ENCODE data around the gene SPOCK1.

Gene SPOCK1

DNA sequence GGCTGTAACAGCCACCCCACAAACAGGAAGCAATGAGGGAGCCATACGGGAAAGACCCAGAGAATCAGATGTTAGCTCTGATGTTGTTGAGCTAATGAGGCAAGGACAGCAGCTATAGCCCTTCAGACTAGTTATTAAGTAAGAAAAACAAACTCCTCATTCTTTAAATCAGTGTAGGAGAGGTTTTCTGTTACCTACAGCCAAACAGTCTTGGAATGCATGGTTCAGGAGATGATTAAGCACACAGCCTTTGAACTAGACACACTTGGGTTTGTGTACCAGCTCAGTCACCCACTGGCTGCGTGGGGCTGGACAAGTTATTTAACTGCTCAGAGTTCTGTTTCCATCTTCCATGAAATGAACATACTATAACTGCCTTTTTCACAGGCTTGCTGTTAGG is 68.1 kb downstream of the SPOCK1 start:
- in situ Hi-C loops (cut with HindIII; ENCODE audit: low pct_ligation_motif_present, low sequenced_read_pairs), result no loop called here
- H3K27ac ChIP-seq, result no peak overlapping the region
- no peaks in the 10 kb centered on the region for H3K27me3 ChIP-seq (replicated peaks)
- H3K36me3 ChIP-seq (replicated peaks), result no peaks in the 10 kb centered on the region
- TF ChIP-seq CTCF (IDR thresholded peaks at IDR 0.05; ENCODE audit: low read depth, low read length, missing control alignments), result no peak
- H3K4me3 ChIP-seq (ENCODE audit: low read depth, low read length), result no peak overlapping the region
- no peak for DNase-seq

DNA sequence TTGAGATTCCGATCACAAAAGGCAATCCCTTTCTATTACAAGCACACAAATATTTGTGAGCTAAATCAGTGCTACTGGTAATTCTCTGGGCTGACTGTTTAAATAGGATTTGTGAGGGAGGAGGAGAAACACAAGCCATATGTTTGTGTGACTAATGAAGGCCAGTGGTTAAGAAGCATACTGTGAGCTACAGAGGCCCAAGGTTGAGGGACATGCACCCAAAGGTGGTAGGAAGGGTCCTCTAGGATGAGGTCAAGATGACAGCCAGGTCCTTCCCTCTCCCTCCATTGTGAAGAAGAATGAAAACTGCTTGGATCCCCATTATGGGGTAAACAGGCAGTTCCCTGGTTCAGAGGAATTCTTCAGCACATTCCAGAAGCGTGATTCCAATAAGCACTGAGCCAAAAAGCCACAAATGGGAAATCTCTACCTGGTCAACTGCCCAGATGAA is 83.9 kb downstream of the SPOCK1 start:
- in situ Hi-C loops (cut with HindIII; ENCODE audit: low pct_ligation_motif_present, low sequenced_read_pairs), result no loop called here
- Histone ChIP-seq H3K36me3 (replicated peaks) (no peaks in the 10 kb centered on the region), H3K4me3 (ENCODE audit: low read depth, low read length) (no peak overlapping the region), H3K27ac (no peak overlapping the region), H3K27me3 (replicated peaks) (no peaks in the 10 kb centered on the region)
- no peak for DNase-seq
- TF ChIP-seq CTCF (IDR thresholded peaks at IDR 0.05; ENCODE audit: low read depth, low read length, missing control alignments), result no peak

DNA sequence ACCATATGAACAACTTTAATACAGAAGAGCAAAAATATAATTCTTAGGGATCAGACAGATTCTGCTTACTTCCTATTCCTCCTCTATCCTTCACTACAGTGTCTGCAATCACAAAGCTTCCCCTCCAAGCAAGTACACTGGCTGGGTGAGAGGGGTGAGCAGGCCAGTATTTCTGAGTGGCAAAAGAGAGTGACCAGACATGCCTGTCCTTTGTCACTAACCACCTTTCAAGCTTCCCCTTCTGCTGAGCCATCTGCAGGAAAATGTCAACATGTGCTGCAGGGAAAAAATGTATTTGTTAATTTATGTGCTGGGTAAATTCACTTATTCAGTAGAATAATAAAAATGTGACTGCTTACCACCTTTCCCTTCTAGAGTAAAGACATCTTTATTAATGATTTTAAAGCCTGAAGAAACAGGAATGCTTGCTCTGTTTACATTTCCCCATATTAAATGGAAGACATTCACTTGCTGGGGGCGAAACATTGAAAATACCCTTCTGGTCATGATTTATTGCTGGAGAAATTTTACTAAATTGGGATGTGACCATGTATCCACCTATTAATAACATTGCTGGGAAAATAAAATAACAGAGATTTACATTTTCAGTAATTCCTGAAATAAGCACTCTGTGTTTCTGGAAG is 84.9 kb downstream of the SPOCK1 start:
- no peak overlapping the region for H3K4me3 ChIP-seq (ENCODE audit: low read depth, low read length)
- in situ Hi-C loops (cut with HindIII; ENCODE audit: low pct_ligation_motif_present, low sequenced_read_pairs), result no loop called here
- no peaks in the 10 kb centered on the region for H3K36me3 ChIP-seq (replicated peaks)
- DNase-seq, result no peak
- no peaks in the 10 kb centered on the region for H3K27me3 ChIP-seq (replicated peaks)
- TF ChIP-seq CTCF (IDR thresholded peaks at IDR 0.05; ENCODE audit: low read depth, low read length, missing control alignments), result no peak
- no peak overlapping the region for H3K27ac ChIP-seq

DNA sequence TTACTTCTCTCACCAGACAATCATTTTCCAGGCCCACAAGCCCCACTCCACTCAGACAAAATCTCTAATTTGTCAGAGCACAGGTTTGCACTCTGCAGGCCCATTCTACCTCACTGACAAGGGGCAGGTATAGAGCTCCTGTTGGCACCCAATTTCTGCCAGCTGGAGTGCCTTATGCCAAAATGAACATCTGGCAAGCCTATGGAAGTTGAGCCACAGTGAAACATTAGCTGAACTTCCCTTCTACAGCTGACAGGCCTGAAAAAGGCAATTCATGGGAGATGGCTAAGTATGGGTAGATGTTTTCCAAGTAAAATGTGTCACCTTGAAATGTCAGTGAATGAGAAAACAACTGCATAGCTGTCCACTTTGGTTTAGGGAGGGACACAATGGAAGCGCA is 87.0 kb downstream of the SPOCK1 start:
- Histone ChIP-seq H3K4me3 (ENCODE audit: low read depth, low read length) (no peak overlapping the region), H3K27me3 (replicated peaks) (no peaks in the 10 kb centered on the region), H3K27ac (no peak overlapping the region), H3K36me3 (replicated peaks) (no peaks in the 10 kb centered on the region)
- no peak for DNase-seq
- in situ Hi-C loops (cut with HindIII; ENCODE audit: low pct_ligation_motif_present, low sequenced_read_pairs), result no loop called here
- TF ChIP-seq CTCF (IDR thresholded peaks at IDR 0.05; ENCODE audit: low read depth, low read length, missing control alignments), result no peak

GRCh38 chr5:137410234-137411010 is 88.7 kb downstream of the SPOCK1 start:
- Histone ChIP-seq H3K27ac (no peak overlapping the region), H3K36me3 (replicated peaks) (no peaks in the 10 kb centered on the region), H3K4me3 (ENCODE audit: low read depth, low read length) (no peak overlapping the region), H3K27me3 (replicated peaks) (no peaks in the 10 kb centered on the region)
- TF ChIP-seq CTCF (IDR thresholded peaks at IDR 0.05; ENCODE audit: low read depth, low read length, missing control alignments), result no peak
- DNase-seq, result no peak
- in situ Hi-C loops (cut with HindIII; ENCODE audit: low pct_ligation_motif_present, low sequenced_read_pairs), result no loop called here
